Activated CD8-positive, alpha-beta memory T cell treated with anti-CD3 and anti-CD28 coated beads, Interleukin-2, amount 50 U/mL, for 24 hours (primary cell): ENCODE data around the gene PLA2G4C.
A peak's percentile ranks its signal among the peaks of the same experiment; 100 is the strongest.

Source experiments
- DNase-seq: peaks from one replicate; pipeline ENCODE4 v3.0.0-alpha.2; 2020; ENCODE audit errors: extremely low read depth

Gene PLA2G4C

GRCh38 chr19:48110350-48110966 is at the start of gene PLA2G4C:
TSS of gene PLA2G4C (minus strand) at chr19:48110817. CDS start at chr19:48106529, 4,288 bp downstream.
- peak; percentile 66 for DNase-seq

DNA sequence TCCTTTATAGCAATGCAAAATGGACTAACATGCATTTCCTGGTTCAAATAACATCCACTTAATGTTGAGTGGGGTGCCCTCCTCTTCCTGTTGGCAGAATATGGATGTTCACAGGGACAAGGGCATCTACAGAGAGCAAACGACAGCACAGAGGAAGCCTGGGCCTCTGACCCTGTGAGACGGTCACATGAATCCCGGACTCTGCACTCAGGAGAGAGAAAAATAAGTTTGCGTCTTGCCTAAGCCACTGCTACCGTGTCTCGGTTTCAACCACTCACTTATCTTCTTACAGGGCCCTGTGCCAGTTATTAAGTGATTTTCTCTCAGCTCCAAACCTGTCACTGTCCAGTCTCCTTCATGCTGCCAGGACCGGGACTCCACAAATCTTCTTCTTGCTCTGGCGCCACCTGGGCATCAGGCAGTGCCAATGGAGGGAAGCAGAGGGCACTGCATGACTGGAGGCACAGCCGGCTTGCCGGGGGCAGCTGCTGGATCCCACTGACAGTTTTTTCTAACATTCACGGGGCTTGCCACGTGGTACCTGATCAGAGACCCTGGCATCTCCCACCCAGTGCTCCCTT is 47.7 kb upstream of the PLA2G4C start:
- no peak for DNase-seq

DNA sequence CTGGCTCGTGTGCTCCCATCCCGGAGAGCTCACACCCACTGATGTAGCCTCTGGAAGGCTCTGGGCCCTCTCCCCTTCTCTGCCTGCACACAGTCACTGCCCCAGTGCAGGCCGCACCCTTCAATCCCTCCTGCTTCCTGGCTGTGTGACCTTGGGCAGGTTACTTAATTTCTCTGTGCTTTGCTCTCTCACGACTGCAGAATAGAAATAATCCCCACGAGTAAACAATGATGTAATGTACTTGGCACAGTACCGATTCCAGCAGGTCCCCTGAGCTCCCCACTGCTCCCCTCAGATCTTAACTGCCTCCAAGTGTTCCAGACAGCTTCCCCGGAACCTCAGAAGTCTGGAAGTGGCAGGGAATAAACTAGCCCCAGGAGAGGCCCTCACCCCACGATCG is 43.4 kb upstream of the PLA2G4C start:
- DNase-seq = no peak

GRCh38 chr19:48152551-48152950 is 41.9 kb upstream of the PLA2G4C start:
- peak; percentile 38 for DNase-seq

GRCh38 chr19:48149430-48149829 is 38.8 kb upstream of the PLA2G4C start:
- DNase-seq = no peak

DNA sequence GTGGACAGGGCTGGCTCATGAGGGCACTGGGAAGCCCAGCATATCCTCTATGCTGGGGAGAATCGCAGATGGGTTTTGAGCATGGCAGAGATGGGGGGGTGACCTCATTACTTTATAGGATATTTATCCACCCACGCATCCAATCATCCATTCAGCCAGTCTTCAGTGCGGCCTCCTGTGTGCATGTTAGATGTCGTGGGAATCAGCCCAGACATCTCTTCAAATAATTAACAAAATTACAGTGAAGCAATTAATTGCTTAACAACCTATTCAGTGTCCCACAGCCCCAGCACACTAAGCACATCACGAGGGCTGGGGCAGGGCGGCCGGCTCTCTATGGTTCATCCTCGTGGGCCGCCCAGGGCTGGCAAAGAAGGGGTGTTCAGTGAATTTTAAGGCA is 38.0 kb upstream of the PLA2G4C start:
- DNase-seq = no peak

DNA sequence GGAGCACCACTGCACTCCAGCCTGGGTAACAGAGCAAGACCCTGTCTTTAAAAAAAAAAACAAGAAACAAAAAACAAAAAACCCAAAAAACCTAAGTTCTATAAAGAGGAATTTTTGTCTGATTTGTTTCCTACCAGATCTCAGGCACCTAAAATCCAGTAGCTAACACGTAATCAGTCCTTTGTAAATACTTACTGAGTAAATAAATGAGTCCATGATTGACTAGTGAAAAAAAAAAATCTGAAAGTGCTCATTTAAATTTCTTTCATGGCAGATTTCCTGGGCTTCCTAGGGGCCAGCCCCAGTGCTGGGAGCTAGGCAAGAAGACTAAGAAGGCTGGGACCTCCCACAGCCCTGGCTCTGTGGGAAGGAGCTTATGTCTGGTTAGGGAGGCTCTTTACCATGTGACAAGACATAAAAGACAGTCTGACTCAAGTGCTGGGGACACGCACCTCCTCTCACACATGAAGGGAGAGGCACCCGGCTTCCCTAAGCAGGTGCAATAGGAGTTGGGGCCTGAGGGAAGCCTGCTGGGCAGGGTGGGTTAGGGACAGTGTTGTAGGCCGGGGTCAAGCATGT is 37.1 kb upstream of the PLA2G4C start:
- no peak for DNase-seq

DNA sequence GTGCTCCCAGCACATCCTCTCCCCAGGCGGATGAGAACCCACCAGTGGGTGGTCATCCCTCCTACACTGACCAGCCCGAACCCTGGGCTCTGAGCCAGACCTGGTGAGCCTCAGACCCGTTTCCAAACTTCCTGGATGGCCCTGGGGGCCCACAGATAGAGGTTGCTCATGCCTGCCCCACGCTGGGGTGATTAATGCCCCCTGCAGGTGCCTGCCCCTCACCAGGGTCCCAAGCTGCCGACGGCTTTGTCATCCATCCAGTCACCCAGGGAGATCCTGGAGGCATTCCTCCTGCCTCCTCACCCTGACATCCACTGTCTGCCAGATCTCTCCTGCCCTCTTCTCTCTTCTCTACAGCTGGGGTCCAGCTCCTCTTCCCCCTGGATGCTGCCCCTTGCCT is 28.4 kb upstream of the PLA2G4C start:
- no peak for DNase-seq

DNA sequence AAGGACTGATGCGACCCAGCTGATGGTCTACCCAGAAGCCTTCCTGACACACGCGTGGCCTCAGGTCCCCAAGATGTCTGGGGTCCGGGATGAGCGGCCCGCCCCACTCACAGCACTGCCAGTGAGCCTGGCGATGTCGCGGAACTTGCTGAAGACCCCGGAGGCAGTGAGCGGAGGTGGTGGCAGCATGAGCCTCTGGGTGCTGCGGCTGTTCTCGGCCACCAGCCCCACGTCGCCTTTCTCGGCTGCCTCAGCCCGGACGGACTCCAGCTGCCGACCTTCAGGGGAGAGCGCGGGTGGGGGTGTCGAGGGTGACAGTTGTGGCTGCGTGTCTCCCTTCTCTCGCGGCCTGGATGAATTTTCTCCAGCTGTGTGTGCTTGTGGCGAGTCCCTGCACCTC is 26.8 kb upstream of the PLA2G4C start:
- no peak for DNase-seq

- DNase-seq = no peak
Observed at GRCh38 chr19:48136547-48136946, 25.9 kb upstream of the PLA2G4C start.

DNA sequence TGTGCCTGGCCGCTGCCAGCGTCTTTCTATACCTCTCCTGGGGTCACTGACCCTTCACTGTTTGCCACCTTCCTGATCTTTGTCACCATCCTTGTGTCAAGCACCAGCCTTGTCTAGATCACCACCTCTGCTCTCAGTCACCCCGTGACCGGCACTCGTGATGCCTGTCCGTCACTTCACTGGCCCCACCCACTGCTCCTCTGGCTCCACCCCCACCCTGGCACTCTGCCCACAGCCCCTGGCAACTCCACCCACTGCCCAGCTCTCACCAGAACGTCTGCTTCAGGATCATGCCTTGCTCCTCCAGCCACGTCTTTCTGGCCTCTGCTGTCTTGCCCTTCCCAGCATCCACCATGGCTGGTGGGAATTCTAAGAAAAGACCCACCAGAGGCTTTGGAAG is 24.8 kb upstream of the PLA2G4C start:
- DNase-seq = no peak

GRCh38 chr19:48133094-48133493 is 22.5 kb upstream of the PLA2G4C start:
- DNase-seq = no peak

DNA sequence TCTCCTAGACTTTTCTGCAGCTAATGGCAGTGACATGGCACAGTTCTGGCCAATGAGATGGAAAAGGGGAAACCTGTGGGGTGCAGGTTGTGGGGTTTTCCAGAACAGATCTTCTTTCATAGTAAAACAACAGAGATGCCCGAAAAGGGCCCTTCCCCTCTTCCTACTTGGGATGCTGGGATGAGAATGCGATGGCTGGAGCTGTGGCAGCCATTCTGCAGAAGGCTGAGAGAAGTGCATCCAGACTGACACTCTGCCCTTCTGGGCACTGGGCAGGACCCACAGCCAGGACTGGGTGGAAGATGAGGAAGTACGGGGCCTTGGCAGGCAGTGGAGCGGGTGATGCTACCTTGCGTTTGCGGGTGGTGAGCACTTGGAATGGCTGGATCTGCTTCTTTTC is 16.9 kb upstream of the PLA2G4C start:
- no peak for DNase-seq

DNA sequence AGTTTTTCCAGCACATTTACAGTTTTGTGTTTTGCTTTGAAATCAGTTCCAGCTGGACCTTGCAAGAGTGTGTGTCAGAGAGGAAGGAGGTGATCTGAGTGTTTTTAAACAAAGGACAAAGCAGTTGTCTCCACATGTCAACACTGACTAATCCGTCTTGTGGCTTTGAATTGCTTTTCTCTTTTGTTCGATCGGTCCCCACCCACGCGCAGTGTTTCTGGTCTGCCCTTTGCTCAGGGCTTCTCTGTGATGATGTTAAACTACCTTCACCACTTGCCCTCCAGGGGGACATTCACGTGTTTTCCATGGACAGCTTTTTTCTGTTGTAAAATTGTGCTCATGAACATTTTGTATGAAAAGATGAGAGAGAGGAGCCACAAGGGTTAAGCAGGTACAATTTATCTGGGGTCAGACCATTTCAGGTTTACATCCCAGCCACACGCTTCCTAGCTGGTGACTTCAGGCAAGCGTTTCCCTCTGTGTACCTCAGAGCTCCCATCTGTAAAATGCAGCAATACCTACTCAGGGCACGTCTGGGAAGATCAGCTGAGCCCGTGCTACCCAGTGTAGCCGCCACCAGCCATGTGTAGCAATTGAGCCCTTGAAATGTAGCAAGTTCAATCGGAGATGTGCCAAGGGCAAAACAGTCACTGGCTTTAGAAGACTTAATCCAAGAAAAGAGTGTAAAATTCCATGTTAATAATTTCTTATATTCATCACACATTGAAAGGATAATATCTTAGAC is 13.5 kb upstream of the PLA2G4C start:
- no peak for DNase-seq

DNA sequence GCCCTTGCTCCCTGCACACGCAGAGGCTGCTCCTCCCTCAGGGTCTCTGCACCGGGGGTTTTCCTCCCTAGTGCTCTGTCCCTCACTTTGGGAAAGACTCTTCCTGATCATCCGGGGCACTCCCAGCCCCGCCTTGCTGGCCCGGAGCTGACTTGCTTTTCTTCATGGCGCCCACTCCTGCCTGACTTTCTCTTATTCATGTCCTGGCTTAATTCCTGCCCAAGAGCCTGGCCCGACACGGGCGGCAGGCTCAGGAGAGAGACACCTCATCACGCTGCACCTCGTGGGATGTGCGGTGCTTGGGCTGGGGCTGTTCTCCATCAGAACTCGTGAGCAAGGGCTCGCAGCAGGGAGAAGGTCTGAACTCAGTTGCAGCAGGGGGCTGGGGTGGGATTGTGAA is 11.8 kb upstream of the PLA2G4C start:
- DNase-seq = no peak

DNA sequence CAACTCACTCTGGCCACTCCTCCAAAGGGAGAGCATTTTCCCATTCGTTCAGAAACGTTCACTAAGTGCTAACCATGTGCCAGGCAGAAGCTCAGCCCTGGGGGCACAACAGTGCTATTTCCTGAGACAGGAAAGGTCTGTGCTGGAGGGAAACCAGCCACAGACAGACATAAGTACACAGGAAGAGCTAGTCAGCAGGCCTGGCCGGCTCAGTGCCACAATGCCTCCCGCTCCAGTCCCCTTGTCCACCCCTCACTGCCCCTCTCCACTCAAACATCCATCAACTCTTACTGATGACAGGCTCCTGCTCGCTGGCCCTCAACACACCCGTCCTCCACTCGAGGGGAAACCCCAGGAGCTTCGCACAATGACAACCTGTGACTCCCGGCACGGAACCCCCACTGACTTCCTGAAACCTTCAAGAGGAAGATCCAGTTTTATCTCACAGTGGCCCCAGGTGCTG is 11.3 kb upstream of the PLA2G4C start:
- DNase-seq = no peak

- no peak for DNase-seq
Observed at GRCh38 chr19:48121066-48121465, 10.4 kb upstream of the PLA2G4C start.

DNA sequence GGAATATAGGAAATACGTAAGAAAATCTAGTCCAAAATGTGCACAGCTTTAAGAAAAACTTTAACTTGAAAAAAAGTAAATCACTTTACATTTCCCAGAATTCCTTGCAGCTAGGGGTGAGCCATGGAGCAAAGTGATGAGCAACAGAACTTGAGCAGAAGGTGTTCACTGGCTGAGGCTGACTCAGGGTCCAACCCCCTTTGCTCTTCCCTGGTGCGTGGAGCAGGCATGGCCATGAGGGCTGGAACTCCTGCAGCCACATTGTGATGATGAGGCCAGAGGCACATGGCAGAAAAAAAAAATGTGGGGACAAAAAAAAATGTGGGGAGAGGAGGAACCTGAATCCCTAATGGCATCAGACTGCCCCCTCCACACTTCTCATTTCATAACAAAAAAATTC is 9.9 kb upstream of the PLA2G4C start:
- no peak for DNase-seq

DNA sequence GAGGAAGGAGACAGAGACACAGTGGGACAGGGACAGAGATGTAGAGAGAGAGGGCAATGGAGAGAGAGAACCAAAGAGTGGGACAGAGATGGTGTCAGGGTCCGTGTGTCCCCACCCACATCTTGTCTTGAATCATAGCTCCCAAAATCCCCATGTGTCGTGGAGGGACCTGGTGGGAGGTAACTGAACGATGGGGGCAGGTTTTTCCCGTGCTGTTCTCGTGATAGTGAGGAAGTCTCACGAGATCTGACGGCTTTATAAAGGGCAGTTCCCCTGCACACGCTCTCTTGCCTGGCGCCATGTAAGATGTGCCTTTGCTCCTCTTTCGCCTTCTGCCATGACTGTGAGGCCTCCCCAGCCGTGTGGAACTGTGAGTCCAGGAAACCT is 7.5 kb upstream of the PLA2G4C start:
- no peak for DNase-seq

- no peak for DNase-seq
Observed at GRCh38 chr19:48117515-48118130, 7.0 kb upstream of the PLA2G4C start.

GRCh38 chr19:48113190-48113917 is 2.7 kb upstream of the PLA2G4C start:
- DNase-seq = no peak

DNA sequence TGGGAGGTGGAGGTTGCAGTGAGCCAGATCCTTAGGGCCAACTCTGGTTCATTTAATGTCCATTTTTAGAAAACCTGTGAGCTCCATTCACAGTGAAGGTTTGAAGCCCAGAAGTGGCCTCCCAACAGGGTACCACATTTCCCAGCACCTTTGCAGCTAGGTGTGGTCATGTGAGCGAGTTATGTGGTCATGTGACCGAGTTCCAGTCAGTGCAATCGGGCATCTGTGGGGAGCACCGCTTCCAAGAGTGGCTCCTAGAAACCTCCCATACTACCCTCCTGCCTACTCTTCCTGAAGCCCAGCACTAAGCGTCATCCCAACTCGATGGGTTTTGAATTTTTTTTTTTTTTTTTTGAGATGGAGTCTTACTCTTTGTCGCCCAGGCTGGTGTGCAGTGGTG is 663 bp upstream of the PLA2G4C start:
- no peak for DNase-seq
